Natural killer cell (primary cell): ENCODE data around the gene PSMD8. TPM values are rescaled to one million over a fixed set of nuclear protein-coding genes. Genes with fewer than 3 reads are reported as not detected.

Source experiments
- ATAC-seq, 3 donors: fragments of 150-1000 bp in 2 of 3; fragments of 200-7000 bp in 1 of 3; cut with Tn5 transposase; 1 replicate in 1 of 3; 2 replicates in 2 of 3; pipeline ENCODE4 v1.10.0; 2021; ENCODE audit warnings: mild to moderate bottlenecking in 2 of 3, moderate library complexity in 2 of 3
- DNase-seq, 2 donors: peaks; one replicate each; pipeline versions ENCODE4 v3.0.0 to v3.0.0-alpha.2; 2013 to 2021; ENCODE audit warnings: mixed read lengths in 1 of 2
- H3K27ac ChIP-seq: one replicate; pipeline ENCODE4 v1.5.1; 2013; ENCODE audit warnings: mild to moderate bottlenecking, low read length
- H3K27me3 ChIP-seq: one replicate; pipeline ENCODE4 v1.6.1; 2013; ENCODE audit warnings: low read length; ENCODE audit not compliant: control insufficient read depth, insufficient read depth
- H3K36me3 ChIP-seq: one replicate; pipeline ENCODE4 v1.6.1; 2013; ENCODE audit warnings: low read length; ENCODE audit not compliant: control insufficient read depth, insufficient read depth
- H3K4me1 ChIP-seq: one replicate; pipeline ENCODE4 v1.6.1; 2013; ENCODE audit warnings: low read length; ENCODE audit not compliant: control insufficient read depth, insufficient read depth
- H3K4me3 ChIP-seq: one replicate; pipeline ENCODE4 v1.5.1; 2013; ENCODE audit warnings: low read length
- H3K9me3 ChIP-seq: one replicate; pipeline ENCODE4 v1.6.1; 2013; ENCODE audit warnings: low read length; ENCODE audit not compliant: control insufficient read depth, insufficient read depth
- H3K27ac Mint-ChIP-seq, 2 donors: one replicate each; pipeline ENCODE4 v1.8.0; 2022; ENCODE audit warnings: mild to moderate bottlenecking in 2 of 2, mixed read lengths in 2 of 2, moderate library complexity in 1 of 2
- H3K27me3 Mint-ChIP-seq, 2 donors: one replicate each; pipeline ENCODE4 v1.8.0; 2022; ENCODE audit warnings: low read depth in 2 of 2, mixed read lengths in 2 of 2
- H3K36me3 Mint-ChIP-seq: one replicate; pipeline ENCODE4 v1.8.0; 2022; ENCODE audit warnings: mixed read lengths
- H3K4me1 Mint-ChIP-seq, 2 donors: one replicate each; pipeline ENCODE4 v1.8.0; 2022; ENCODE audit warnings: mixed read lengths in 2 of 2
- H3K4me3 Mint-ChIP-seq: one replicate; pipeline ENCODE4 v1.8.0; 2022; ENCODE audit warnings: mild to moderate bottlenecking, moderate library complexity, mixed read lengths
- H3K9me3 Mint-ChIP-seq, 2 donors: one replicate each; pipeline ENCODE4 v1.8.0; 2022; ENCODE audit warnings: mixed read lengths in 2 of 2
- WGBS: methylation state at CpG from one replicate; pipeline ENCODE4 v1.1.7; 2013; ENCODE audit warnings: missing lambda C conversion rate; ENCODE audit not compliant: insufficient coverage; 5-methylcytosine and 5-hydroxymethylcytosine counted together
- intact Hi-C: fragments of 100-400 bp; cut with micrococcal nuclease; formaldehyde crosslinking; loops from one replicate; pipeline ENCODE4 v1.14.2; 2022
- total RNA-seq, 4 donors: library from RNA; stranded (reverse); fragments of 120-200 nt in 1 of 4; gene quantifications; one replicate each; pipeline versions ENCODE4 v1.2.3 to v1.2.4, GENCODE V29; 2013 to 2022
- TF ChIP-seq, protein P1 (sequence below): fragments of 200-600 bp; IDR thresholded peaks from one replicate; pipeline ENCODE4 v1.8.0; 2022; ENCODE audit warnings: antibody characterized with exemption

Gene PSMD8
- total RNA-seq, 3 donors from 2014 or later (not counting 1 experiment from before 2014, with no cell fraction given) = 109 to 115 (median 109) TPM

GRCh38 chr19:38352611-38353010 lies 21.8 kb upstream of the PSMD8 start:
- no peaks in the 10 kb centered on the region for H3K9me3 ChIP-seq
- H3K4me3 ChIP-seq = no peak overlapping the region
- no peaks in the 10 kb centered on the region for H3K4me1 ChIP-seq
- H3K4me1 Mint-ChIP-seq = no peaks in the 10 kb centered on the region
- 81% methylated on average over 7 of the region's 8 CpGs for WGBS
- H3K4me3 Mint-ChIP-seq = no peak overlapping the region
- no peak overlapping the region for H3K27ac Mint-ChIP-seq
- TF ChIP-seq, protein P1, sequence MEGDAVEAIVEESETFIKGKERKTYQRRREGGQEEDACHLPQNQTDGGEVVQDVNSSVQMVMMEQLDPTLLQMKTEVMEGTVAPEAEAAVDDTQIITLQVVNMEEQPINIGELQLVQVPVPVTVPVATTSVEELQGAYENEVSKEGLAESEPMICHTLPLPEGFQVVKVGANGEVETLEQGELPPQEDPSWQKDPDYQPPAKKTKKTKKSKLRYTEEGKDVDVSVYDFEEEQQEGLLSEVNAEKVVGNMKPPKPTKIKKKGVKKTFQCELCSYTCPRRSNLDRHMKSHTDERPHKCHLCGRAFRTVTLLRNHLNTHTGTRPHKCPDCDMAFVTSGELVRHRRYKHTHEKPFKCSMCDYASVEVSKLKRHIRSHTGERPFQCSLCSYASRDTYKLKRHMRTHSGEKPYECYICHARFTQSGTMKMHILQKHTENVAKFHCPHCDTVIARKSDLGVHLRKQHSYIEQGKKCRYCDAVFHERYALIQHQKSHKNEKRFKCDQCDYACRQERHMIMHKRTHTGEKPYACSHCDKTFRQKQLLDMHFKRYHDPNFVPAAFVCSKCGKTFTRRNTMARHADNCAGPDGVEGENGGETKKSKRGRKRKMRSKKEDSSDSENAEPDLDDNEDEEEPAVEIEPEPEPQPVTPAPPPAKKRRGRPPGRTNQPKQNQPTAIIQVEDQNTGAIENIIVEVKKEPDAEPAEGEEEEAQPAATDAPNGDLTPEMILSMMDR = no peak
- DNase-seq = no peak
- no peaks in the 10 kb centered on the region for H3K36me3 Mint-ChIP-seq
- intact Hi-C loops = no loop called here
- ATAC-seq = no peak
- H3K27ac ChIP-seq = no peak overlapping the region
- H3K27me3 ChIP-seq = no peaks in the 10 kb centered on the region
- no peaks in the 10 kb centered on the region for H3K36me3 ChIP-seq
- H3K27me3 Mint-ChIP-seq = no peaks in the 10 kb centered on the region
- H3K9me3 Mint-ChIP-seq = no peaks in the 10 kb centered on the region

DNA sequence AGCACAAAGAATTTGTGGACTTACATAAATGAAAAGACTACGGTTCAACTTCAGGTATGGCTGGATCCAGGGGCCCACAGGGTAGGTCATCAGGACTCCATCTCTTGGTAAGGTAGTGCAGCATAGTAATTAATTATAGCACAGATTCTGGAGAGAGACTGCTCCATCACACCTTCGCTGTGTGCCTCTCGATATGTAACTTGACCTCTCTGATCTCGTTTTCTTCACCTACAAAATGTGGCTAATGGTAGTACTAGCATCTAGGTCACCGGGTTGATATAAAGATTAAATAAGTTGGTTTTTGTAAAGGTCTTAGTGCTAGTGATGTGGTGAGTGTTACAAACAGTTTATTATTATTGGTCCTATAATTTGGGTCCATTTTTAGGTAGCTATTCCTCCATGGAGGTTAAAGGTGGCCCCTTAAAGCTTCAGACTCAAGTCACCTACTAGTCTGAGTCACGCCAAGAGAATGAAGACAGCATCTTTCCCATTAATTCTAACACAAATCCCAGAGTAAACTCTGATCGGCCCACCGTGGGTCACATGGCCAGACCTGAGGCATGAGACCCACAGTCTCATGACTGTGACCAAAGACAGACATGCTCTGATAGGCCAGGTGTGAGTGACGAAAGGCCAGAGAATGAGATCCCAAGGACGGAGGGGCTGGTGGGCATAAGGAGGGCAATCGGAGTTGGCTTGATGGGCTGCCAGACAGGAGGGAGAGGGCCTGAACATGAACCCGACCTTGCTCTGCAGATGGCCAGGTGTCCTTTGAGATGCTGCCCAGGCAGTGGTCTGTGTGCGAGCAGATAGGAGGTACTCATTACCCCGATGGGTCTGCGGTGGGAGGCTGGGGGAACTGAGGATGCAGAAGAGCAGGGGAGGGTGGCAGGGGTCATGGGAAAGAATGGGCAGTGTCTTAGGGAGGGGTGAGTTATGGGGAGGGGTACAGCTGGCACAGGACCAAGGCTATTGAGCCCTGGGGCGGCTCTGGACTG lies 18.3 kb upstream of the PSMD8 start:
- Histone ChIP-seq H3K4me3 (no peak overlapping the region), H3K27ac (no peak overlapping the region), H3K27me3 (peaks cover 2% of the 10 kb centered on the region), H3K4me1 (no peaks in the 10 kb centered on the region), H3K9me3 (no peaks in the 10 kb centered on the region), H3K36me3 (no peaks in the 10 kb centered on the region)
- Mint-ChIP-seq H3K4me1 (peaks cover 0 to 5% of the 10 kb centered on the region in 2 donors), H3K4me3 (no peak overlapping the region), H3K36me3 (no peaks in the 10 kb centered on the region), H3K9me3 (no peaks in the 10 kb centered on the region), H3K27ac (no peak overlapping the region), H3K27me3 (peaks cover 5 to 12% of the 10 kb centered on the region in 2 donors)
- TF ChIP-seq, protein P1 = no peak
- intact Hi-C loops = no loop called here
- 86% methylated on average over 15 of the region's 16 CpGs for WGBS
- no peak for DNase-seq
- no peak for ATAC-seq

DNA sequence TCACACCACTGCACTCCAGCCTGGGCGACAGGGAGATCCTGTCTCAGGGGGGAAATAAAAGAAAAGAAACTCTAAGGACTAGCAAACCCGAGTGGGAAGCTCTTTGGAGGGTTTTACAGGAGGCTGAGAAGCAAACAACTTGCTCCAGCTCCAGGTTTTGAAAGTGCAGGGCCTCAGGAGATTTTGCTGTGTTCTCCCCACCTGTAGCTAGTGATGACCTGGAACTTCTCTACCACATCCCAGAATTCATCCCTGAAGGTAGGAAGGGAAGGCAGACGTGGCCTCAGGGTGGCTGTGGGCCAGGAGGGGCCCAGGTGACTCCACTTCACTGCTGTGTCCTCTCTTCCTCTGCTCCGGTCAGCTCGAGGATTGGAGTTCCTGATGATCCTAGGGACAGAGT lies 16.3 kb upstream of the PSMD8 start:
- 51% methylated on average over 5 of the region's 5 CpGs for WGBS

More for the DNA sequence above, 16.3 kb upstream of the PSMD8 start:
- Histone ChIP-seq H3K9me3 (no peaks in the 10 kb centered on the region), H3K36me3 (no peaks in the 10 kb centered on the region), H3K27ac (no peak overlapping the region), H3K4me1 (peaks cover 20% of the 10 kb centered on the region), H3K27me3 (peaks cover 3% of the 10 kb centered on the region), H3K4me3 (no peak overlapping the region)
- H3K36me3 Mint-ChIP-seq = no peaks in the 10 kb centered on the region
- H3K4me3 Mint-ChIP-seq = no peak overlapping the region
- TF ChIP-seq, protein P1 = no peak
- H3K27me3 Mint-ChIP-seq = peaks cover 5 to 15% of the 10 kb centered on the region in 2 donors
- intact Hi-C loops = no loop called here
- no peak for ATAC-seq
- H3K4me1 Mint-ChIP-seq = peaks cover 0 to 19% of the 10 kb centered on the region in 2 donors
- H3K9me3 Mint-ChIP-seq = no peaks in the 10 kb centered on the region
- no peak for DNase-seq
- H3K27ac Mint-ChIP-seq = no peak overlapping the region
